Activated gamma-delta T cell (primary cell): Measurements from ENCODE around the gene PLEKHF1.
"Not testable (repeated sequence)": the region's sequence is repeated elsewhere in the genome, so short reads cannot be mapped to it uniquely, and the experiment has no call there.

ENCODE experiments used
- DNase-seq: peaks from one replicate; lab custom pipeline; 2025; lab: John Stamatoyannopoulos, UW
- total RNA-seq, 2 donors: gene quantifications; one replicate each; lab custom pipeline; 2026; lab: John Stamatoyannopoulos, UW

PLEKHF1 gene, protein sequence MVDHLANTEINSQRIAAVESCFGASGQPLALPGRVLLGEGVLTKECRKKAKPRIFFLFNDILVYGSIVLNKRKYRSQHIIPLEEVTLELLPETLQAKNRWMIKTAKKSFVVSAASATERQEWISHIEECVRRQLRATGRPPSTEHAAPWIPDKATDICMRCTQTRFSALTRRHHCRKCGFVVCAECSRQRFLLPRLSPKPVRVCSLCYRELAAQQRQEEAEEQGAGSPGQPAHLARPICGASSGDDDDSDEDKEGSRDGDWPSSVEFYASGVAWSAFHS
- 40.3 to 106 reads per million in 2 donors for total RNA-seq

- peak; percentile 78 for DNase-seq
Observed at GRCh38 chr19:29665215-29665825, at the start of gene PLEKHF1. PLEKHF1 (plus strand) TSS chr19:29665461; CDS start chr19:29673840, 8,379 bp downstream.

DNA sequence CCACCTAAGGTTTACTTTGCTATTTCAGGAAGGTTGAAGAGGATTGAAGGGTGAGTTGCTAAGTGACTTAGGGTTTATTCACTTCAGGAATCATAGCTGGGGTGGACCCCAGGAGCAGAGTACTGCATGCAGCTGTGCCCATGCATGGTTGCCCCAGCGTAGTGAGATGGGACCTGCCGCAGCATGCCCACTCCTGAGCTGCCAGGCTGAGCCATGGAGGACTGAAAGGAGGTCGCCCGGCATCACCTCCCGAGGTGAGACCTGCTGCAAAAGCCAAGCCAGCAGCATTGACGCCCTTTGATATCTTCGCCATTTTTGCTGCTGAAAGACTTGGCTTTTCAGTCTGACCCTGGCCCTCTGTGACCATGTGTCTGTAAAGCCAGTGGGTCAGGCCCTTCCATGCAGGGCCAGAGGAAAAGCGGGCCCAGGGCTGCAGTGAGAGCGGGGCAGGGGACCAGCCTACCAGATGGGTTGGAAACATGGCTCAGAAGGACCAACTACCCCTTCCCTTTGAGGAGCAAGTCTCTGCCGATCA, 49.3 kb upstream of the PLEKHF1 start:
- DNase-seq = no peak

GRCh38 chr19:29616541-29616940, 48.7 kb upstream of the PLEKHF1 start:
- no peak for DNase-seq

GRCh38 chr19:29617366-29618266, 47.6 kb upstream of the PLEKHF1 start:
- no peak for DNase-seq

DNA sequence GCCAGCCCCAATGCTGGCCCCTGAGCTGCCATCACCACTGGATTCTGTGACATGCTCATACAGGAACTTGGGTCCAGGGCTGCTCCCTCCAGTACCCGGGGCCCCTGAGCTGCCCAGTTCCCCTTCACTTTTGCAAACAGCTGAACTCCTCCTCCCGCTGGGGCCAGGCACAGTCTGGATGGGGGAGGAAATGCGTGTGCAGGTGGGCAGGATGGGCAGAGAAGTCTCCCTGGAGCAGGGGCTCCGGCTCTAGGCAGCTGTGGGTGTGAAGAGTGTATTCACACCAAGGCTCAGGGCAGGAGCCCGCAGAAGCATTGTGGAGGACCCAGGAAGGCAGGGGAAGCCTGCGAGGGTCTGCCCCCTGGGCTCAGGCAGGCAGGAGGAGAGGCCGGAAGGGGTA, 46.8 kb upstream of the PLEKHF1 start:
- DNase-seq = no peak

- no peak for DNase-seq
Observed at GRCh38 chr19:29618871-29619270, 46.4 kb upstream of the PLEKHF1 start.

DNA sequence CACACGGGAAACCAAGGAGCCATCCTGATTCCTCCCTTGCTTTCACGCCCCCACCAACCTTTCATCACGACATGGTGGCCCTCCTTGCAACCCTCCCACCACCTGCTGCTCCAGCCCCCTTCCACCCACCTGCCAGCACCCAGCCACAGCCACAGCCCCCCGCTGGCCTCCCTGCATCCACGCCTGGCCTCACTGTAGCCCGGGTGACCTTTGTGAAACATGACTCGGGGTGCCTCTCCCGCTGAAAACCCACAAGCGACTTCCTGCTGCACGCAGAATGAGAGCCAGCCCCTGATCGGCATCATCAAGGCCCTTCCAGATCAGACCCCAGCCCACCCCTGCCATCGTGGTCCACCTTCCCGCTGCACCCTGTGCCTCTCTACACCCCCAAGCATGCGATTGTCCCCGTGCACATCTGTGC, 44.3 kb upstream of the PLEKHF1 start:
- no peak for DNase-seq

DNA sequence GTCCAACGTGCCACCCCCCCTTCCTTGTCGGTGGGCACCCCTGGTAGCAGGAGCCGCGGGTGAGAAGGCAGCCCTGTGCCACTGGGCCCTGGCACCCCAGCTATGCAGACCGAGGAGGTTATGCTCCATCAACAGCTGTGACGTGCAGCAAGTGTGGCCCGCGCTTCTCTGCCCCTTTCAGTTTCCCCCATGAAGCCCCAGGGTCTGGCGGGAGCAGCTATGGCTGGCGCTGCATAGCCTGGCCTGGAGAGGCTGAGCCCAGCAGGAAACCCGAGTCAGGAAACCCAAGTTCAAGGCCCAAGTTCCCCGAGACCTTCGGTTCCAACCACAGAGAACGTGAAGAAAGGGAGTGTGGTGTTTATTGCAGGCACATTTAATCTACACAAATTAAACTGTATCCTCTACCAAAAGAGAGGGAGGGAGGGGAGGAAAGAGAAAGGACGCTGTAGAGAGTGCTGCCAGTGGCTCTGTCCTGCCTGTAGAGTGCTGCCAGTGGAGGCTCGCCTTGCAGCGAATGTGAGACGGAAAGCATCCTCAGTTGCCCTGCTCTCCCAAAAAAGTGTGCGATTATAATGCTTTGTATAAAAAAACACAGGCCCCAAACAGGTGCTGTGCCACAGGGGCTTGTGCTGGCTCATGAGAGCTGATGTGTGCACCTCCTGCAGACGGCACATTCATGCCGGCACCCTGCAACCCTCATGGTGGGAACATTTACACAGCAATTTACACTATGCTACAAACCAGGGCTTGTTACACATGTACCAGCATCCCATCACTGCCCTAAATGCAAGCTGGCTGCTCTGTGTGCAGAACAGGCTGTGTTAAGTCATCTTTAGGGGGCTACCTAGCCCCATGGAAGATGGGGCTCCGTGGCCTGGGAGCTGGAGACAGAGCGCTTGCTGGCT, 42.8 kb upstream of the PLEKHF1 start:
- DNase-seq = peak; percentile 21

GRCh38 chr19:29623726-29624488, 41.4 kb upstream of the PLEKHF1 start:
- no peak for DNase-seq

GRCh38 chr19:29624489-29625185, 40.6 kb upstream of the PLEKHF1 start:
- no peak for DNase-seq

DNA sequence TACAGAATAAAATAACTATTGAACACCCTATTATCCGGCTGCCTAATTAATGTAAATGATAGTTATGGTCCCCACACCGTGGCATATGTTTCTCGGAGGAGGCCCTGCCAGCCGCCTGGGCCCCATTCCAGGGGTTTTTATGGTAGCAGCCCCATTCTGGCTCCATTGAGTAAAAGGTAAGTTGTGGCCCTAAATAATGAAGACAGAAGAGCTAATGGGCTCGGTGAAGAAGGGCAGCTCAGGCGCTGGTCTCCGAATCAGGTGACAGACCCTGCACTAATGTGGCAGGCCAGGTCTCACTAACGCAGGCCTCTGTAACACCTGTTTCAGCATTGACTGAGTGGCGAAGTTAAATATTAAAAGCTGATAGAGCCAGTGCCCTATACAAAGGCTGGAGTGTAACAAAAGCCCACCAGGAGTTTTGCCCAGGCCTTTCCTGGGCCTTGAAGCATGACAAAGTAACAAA, 40.0 kb upstream of the PLEKHF1 start:
- DNase-seq = no peak

DNA sequence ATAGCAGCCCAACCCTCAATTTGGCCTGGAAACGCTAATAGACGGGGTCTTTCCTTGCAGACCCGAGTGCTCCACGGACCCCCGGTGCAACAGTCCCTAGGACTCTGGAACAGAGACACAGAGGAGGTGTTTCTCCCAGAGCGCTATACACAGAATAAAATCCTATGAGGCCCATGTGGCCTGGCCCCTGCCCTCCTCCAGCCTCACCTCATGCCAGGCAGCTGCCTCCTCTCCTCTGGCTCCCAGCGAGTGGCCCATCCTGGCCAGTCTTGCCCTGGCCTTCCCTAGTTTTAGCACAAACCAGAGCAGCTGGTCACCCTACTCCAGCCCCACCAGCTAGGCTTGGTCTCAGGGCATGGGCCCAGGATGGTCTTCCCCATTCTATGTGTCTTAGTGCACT, 38.9 kb upstream of the PLEKHF1 start:
- DNase-seq = no peak

DNA sequence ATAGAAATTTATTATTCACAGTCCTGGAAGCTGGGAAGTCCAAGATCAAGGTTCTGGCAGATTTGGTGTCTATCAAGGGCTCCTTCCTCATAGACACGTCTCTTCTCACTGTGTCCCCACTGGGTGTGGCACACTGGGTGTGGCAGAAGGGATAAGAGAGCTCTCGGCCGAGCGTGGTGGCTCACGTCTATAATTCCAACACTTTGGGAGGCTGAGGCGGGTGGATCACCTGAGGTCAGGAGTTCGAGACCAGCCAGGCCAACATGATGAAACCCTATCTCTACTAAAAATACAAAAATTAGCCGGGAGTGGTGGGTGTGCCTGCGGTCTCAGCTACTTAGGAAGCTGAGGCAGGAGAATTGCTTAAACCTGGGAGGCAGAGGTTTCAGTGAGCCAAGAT, 38.4 kb upstream of the PLEKHF1 start:
- not testable (repeated sequence) for DNase-seq

DNA sequence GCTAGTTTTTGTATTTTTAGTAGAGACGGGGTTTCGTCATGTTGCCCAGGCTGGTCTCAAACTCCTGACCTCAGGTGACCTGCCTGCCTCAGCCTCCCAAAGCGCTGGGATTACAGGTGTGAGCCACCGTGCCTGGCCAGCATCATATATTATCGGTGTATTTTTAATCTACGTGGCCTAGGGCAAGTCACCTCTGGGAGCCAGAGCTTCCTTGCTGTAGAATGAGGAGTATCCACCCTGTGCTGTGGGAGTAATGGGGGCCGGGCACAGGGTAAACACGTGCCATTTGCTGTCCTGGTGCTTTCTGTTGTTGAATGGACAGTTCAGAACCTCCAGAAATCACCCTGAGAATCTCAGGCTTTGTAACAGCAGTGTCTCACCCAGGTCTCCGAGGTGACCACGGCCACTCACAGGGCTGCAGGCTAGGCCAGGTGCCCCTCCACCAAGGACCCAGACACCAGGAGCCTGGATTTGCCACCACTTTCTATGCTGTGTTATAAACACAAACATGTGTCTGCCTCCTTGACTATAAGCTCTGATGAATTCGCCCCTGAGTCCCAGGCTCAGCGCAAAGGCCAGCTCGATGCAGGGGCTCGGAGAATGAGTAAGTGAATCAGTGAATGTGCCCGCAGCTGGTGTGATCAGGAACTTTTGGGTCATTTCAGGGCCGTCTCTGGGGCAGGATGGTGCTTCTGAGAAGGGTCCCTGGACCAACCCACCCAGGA, 36.4 kb upstream of the PLEKHF1 start:
- DNase-seq = no peak

DNA sequence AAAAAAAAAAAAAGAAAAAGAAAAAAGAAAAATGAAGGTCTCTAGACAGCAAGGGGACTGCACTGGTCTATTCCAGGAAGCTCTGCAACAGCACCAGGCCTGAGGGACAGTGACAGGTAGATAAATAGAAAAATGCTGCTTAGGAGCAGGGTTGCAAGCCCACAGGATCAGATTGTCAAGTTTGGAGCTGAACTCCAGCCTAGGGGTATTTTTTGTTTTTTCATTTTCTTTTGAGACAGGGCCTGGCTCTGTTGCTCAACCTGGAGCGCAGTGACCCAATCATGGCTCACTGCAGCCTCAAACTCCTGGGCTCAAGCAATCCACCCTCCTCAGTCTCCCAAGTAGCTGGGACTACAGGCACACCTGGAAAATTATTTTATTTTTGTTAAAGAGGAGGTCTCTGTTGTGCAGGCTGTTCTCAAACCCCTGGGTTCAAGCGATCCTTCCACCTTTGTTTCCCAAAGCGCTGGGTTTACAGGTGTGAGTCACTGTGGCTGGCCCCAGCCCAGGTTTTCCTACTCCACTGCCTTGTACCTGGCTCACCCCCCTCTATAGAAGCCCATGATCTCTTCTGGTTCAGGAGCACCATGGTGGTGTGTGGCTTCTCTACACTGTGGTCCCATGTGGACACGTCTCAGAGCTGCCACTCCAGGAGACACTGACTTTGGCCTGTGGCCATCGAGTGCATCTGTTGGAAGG, 35.3 kb upstream of the PLEKHF1 start:
- no peak for DNase-seq

DNA sequence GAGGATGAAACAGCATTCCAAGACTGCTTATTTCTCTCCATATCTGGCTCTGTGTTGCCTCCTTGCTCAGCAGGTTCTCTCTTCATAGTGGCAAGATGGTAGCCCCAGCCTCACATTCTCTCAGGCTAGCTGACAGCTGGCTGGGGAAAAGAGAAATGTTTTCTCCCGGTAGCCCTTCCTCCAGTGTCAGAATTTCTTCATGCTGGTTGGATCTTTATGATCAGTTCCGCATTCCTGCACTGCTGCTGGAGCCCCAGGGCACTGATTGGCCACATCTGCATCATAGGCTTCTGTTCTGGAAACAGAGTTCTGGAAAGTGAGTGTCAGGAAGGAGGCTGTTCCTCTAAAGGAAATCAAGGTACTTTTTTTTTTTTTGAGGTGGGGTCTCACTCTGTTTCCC, 34.6 kb upstream of the PLEKHF1 start:
- no peak for DNase-seq

DNA sequence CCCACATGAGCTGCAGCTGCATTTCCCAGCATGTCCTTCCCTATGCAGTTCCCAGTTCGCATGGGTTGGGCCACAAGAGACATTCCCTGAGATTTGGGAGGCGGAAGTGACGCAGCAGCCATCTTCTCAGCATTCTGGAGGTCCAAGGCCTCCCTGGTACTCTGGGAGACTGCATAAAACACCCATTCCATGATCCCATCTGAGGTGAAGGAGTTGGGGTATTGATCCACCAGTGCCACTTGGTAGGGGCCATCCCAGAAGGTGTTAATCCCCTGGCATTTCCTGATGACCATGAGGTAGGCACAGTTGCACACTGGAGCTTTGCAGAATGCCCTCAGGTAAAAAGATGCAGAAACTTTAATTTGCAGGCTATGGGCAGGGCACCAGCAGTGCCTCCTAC, 33.8 kb upstream of the PLEKHF1 start:
- DNase-seq = no peak

- no peak for DNase-seq
Observed at GRCh38 chr19:29634002-29634401, 31.3 kb upstream of the PLEKHF1 start.
